CD4-positive, alpha-beta T cell treated with Interleukin-10 for 1 hour (primary cell): Measurements from ENCODE around the gene PI4K2B.
"Not testable (repeated sequence)": the region's sequence is repeated elsewhere in the genome, so short reads cannot be mapped to it uniquely, and the experiment has no call there.

Experiments
- DNase-seq: peaks from one replicate; pipeline ENCODE4 v3.0.0-alpha.2; 2020

The PI4K2B gene

DNA sequence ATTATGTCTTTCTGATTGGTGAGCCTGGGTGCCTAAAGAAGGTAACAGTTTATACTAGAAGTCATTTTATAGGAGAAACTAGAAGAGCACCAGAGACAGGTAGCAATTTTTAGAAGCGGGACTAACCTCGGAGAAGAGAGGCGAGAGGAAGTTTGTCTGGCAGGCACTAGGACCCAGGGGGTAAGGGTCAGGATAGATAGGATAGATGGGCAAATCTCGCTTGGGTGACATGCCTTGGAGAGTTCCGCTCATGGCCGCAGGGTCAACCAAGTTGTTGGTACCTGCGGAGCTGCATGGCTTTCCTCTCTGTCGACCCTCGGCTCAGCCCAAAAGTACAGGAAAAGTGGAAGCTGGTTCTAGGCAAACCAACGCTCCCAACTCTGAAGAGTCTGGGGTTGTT is 11.3 kb downstream of the PI4K2B start:
- DNase-seq = no peak

GRCh38 chr4:25246680-25247611 is 13.1 kb downstream of the PI4K2B start:
- DNase-seq = no peak

GRCh38 chr4:25248875-25249274 is 15.0 kb downstream of the PI4K2B start:
- DNase-seq = not testable (repeated sequence)

DNA sequence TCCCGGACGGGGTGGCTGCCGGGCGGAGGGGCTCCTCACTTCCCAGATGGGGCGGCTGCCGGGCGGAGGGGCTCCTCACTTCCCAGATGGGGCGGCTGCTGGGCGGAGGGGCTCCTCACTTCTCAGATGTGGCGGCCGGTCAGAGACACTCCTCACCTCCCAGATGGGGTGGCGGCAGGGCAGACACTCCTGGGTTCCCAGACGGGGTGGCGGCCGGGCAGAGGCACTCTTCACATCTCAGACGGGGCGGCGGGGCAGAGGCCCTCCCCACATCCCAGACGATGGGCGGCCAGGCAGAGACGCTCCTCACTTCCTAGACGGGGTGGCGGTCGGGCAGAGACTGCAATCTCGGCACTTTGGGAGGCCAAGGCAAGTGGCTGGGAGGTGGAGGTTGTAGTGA is 15.7 kb downstream of the PI4K2B start:
- not testable (repeated sequence) for DNase-seq

GRCh38 chr4:25252230-25253070 is 18.6 kb downstream of the PI4K2B start:
- no peak for DNase-seq

GRCh38 chr4:25253071-25253445 is 19.2 kb downstream of the PI4K2B start:
- no peak for DNase-seq

GRCh38 chr4:25253786-25254185 is 20.0 kb downstream of the PI4K2B start:
- not testable (repeated sequence) for DNase-seq

- DNase-seq = no peak
These were observed 25.2 kb downstream of the PI4K2B start for GRCh38 chr4:25258980-25259578.

DNA sequence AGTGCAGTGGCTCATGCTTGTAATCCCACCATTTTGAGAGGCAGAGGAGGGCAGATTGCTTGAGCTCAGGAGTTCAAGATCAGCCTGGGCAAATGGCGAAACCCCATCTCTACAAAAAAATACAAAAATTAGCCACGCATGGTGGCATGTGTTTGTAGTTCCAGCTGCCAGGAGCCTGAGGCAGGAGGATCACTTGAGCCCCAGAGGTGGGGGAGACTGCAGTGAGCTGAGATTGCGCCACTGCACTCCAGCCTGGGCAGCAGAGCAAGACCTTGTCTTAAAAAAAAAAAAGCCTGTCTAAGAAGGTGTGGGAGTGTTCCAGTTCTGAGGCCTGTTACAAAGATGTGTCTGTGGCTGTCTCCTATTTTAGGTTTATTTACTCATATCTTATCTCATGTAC is 38.0 kb downstream of the PI4K2B start:
- no peak for DNase-seq

- DNase-seq = no peak
These were observed 46.4 kb downstream of the PI4K2B start for GRCh38 chr4:25280210-25280609.

- no peak for DNase-seq
These were observed 50.1 kb downstream of the PI4K2B start for GRCh38 chr4:25283948-25284347.

DNA sequence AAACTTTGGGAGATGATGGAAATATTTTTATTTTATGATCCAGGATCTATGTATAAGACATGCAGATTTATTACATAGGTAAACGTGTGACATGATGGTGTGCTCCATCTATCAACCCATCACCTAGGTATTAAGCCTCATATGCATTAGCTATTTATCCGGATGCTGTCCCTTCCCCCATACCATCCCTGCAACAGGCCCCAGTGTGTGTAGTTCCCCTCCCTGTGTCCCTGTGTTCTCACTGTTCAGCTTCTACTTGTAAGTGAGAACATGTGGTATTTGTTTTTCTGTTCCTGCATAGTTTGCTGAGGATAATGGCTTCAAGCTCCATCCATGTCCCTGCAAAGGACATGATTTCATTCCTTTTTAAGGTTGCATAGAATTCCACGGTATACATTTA is 50.6 kb downstream of the PI4K2B start:
- no peak for DNase-seq

DNA sequence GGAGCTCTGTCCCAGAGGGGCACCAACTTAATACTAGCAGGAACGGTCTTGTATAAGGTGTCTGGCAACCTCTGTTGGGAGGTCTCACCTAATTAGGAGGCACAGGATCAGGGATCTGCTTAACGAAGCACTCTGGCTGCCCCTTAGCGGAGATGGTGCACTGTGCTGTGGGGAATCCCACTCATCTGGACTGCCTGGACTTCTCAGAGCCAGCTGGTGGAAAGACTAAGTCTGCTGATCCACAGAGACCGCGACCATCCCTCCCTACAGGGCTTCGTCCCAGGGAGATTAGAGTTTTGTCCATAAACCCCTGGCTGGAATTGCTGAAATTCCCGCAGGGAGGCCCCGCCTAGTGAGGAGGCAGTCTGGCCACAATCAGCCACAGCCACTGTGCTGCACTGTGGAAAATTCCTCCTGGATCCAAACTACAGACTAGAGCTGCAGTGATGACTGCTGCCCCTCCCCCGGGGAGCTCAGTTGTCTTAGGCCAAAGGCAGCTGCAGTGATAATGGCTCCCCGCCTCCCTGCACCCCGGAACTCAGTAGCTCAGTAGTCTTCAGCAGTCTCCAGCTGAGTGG is 56.7 kb downstream of the PI4K2B start:
- no peak for DNase-seq

DNA sequence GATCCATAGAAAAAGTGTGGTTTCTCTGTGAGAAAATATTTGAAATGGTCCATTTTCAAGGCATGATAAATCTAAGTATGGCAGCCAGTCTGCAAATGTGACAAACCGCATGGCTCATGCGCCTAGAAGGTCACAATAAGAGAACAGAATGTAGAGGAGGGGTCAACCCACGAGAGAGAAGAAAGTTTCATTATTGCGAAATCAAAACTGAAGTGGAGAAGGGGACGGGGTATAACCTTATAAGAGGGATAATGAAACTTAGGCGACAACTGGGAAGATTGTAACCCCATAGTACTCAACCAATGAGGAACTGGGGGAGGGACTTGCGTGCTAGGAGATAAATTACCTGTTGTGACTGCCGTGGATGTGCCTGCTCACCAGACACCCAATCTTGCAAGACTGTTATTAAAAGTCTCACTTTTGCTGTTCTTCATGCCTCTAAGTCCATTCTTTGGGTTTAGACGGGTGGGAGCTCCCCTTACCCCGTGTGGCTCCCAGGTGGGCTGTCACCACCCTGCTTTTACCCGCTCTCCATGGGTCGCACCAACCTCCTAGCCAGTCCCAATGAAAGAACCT is 57.4 kb downstream of the PI4K2B start:
- DNase-seq = no peak

- no peak for DNase-seq
These were observed 63.9 kb downstream of the PI4K2B start for GRCh38 chr4:25297528-25298242.

GRCh38 chr4:25299476-25300203 is 65.8 kb downstream of the PI4K2B start:
- DNase-seq = no peak

DNA sequence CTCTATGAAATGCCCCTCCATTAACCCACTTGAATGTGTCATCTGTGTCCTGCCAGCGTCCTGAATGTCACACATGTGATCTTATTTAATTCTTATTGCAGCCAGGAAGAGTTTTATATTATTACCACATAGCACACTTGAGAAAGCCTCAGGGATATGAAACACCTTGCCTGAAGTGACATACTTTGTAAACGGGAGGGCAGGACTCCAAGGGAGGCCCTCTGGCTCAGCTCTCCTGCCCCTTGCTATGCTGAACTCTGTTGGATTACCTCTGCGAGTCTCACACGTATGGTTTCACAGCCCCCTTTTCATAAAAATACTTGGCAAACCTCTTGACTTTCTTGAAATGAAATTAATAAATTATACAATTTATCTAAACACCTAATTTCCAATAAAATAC is 67.6 kb downstream of the PI4K2B start:
- DNase-seq = no peak

- no peak for DNase-seq
These were observed 68.8 kb downstream of the PI4K2B start for GRCh38 chr4:25302626-25303025.

DNA sequence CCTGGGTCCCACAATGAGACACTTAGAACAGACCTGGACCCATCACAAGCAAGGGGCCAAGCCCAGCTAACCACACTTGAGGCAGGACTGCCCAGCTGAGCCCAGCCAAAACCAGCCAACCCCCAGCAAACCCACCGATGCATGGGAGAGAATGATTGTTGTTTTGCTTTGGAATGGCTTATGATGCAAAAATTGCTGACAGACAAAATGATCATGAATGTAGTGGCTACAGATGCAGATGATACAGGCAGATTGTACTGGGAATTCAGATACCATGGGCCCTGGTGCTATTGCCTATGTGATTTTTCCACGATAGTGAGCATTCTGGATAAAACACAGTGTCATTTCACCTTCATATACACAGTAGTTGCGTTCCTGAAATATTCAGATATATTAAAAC is 69.7 kb downstream of the PI4K2B start:
- no peak for DNase-seq

GRCh38 chr4:25306518-25307057 is 72.8 kb downstream of the PI4K2B start:
- no peak for DNase-seq

GRCh38 chr4:25307596-25307995 is 73.8 kb downstream of the PI4K2B start:
- DNase-seq = no peak
